H9 (cell line): ENCODE results near the gene LMLN. TPM values are rescaled to one million over a fixed set of nuclear protein-coding genes. Genes with fewer than 3 reads are reported as not detected.

Experiments used
- DNase-seq: peaks from one replicate; pipeline ENCODE4 v3.0.0-alpha.2; 2017
- H2AFZ ChIP-seq: one replicate; pipeline ENCODE4 v1.6.1; 2013; ENCODE audit warnings: mild to moderate bottlenecking, low read length, control low read depth, moderate library complexity
- H2AK5ac ChIP-seq: 2 replicates; pipeline ENCODE4 v1.6.1; 2013; ENCODE audit warnings: low read length, control low read depth, mixed read lengths; ENCODE audit not compliant: insufficient read length
- H2BK120ac ChIP-seq: one replicate; pipeline ENCODE4 v1.6.1; 2013; ENCODE audit warnings: low read depth, mild to moderate bottlenecking, low read length, control low read depth, inconsistent platforms; ENCODE audit not compliant: poor library complexity, severe bottlenecking
- H2BK12ac ChIP-seq: 2 replicates; pipeline ENCODE4 v1.6.1; 2013; ENCODE audit warnings: low read length, control low read depth, mixed read lengths, low read depth; ENCODE audit not compliant: insufficient read length
- H2BK15ac ChIP-seq: 2 replicates; pipeline ENCODE4 v1.6.1; 2013; ENCODE audit warnings: low read depth, low read length, control low read depth
- H2BK20ac ChIP-seq: one replicate; pipeline ENCODE4 v1.6.1; 2013; ENCODE audit warnings: low read depth, mild to moderate bottlenecking, low read length, control low read depth, inconsistent platforms; ENCODE audit not compliant: poor library complexity, severe bottlenecking
- H2BK5ac ChIP-seq: 2 replicates; pipeline ENCODE4 v1.6.1; 2013; ENCODE audit warnings: low read length, control low read depth, mixed read lengths; ENCODE audit not compliant: insufficient read length
- H3K14ac ChIP-seq: 2 replicates; pipeline ENCODE4 v1.6.1; 2013; ENCODE audit warnings: low read length, control low read depth; ENCODE audit not compliant: insufficient read depth
- H3K18ac ChIP-seq: 2 replicates; pipeline ENCODE4 v1.6.1; 2013; ENCODE audit warnings: low read depth, mild to moderate bottlenecking, mixed read lengths, low read length, control low read depth; ENCODE audit not compliant: insufficient read length
- H3K23ac ChIP-seq: 2 replicates; pipeline ENCODE4 v1.6.1; 2013; ENCODE audit warnings: low read length, control low read depth, mixed read lengths, low read depth; ENCODE audit not compliant: insufficient read length
- H3K23me2 ChIP-seq: 2 replicates; pipeline ENCODE4 v1.6.1; 2013; ENCODE audit warnings: low read depth, mild to moderate bottlenecking, mixed read lengths, low read length, control low read depth; ENCODE audit not compliant: insufficient read length, poor library complexity, severe bottlenecking
- H3K27ac ChIP-seq: 2 replicates; pipeline ENCODE4 v1.5.1; 2013; ENCODE audit warnings: low read length, control low read depth, mixed read lengths, low read depth; ENCODE audit not compliant: insufficient read length
- H3K27me3 ChIP-seq: 2 replicates; pipeline ENCODE4 v1.6.1; 2013; ENCODE audit warnings: low read length, control low read depth, inconsistent platforms; ENCODE audit not compliant: insufficient read depth
- H3K4ac ChIP-seq: 2 replicates; pipeline ENCODE4 v1.6.1; 2013; ENCODE audit warnings: low read depth, mild to moderate bottlenecking, control low read depth, inconsistent platforms, low read length, moderate library complexity
- H3K4me1 ChIP-seq: 2 replicates; pipeline ENCODE4 v1.6.1; 2013; ENCODE audit warnings: low read length, control low read depth, inconsistent platforms; ENCODE audit not compliant: insufficient read depth
- H3K4me2 ChIP-seq: 2 replicates; pipeline ENCODE4 v1.6.1; 2013; ENCODE audit warnings: low read length, control low read depth, mixed read lengths; ENCODE audit not compliant: insufficient read length, insufficient read depth
- H3K56ac ChIP-seq: 2 replicates; pipeline ENCODE4 v1.6.1; 2013; ENCODE audit warnings: low read depth, mild to moderate bottlenecking, mixed read lengths, low read length, control low read depth; ENCODE audit not compliant: insufficient read length
- H3K79me1 ChIP-seq: 2 replicates; pipeline ENCODE4 v1.6.1; 2013; ENCODE audit warnings: low read depth, mild to moderate bottlenecking, moderate library complexity, low read length, control low read depth, inconsistent platforms; ENCODE audit not compliant: insufficient read depth, poor library complexity, severe bottlenecking
- H3K79me2 ChIP-seq: 2 replicates; pipeline ENCODE4 v1.6.1; 2013; ENCODE audit warnings: low read length, control low read depth, inconsistent platforms; ENCODE audit not compliant: insufficient read depth
- H3K9ac ChIP-seq: 2 replicates; pipeline ENCODE4 v1.6.1; 2013; ENCODE audit warnings: low read length, control low read depth, mixed read lengths; ENCODE audit not compliant: insufficient read length; ENCODE audit errors: extremely low read depth
- H3K9me3 ChIP-seq: one replicate; pipeline ENCODE4 v1.6.1; 2013; ENCODE audit warnings: low read depth, low read length, inconsistent platforms; ENCODE audit not compliant: control insufficient read depth
- H3T11ph ChIP-seq: one replicate; pipeline ENCODE4 v1.6.1; 2013; ENCODE audit warnings: mild to moderate bottlenecking, low read length, control low read depth, inconsistent platforms
- H4K20me1 ChIP-seq: one replicate; pipeline ENCODE4 v1.6.1; 2013; ENCODE audit not compliant: control insufficient read depth, insufficient read length, insufficient read depth
- H4K5ac ChIP-seq: 2 replicates; pipeline ENCODE4 v1.6.1; 2013; ENCODE audit warnings: low read depth, mild to moderate bottlenecking, mixed read lengths, low read length, control low read depth; ENCODE audit not compliant: insufficient read length
- H4K8ac ChIP-seq: replicated peaks from 2 replicates; pipeline ENCODE4 v1.6.1; 2013; ENCODE audit warnings: low read length, control low read depth, mixed read lengths, low read depth; ENCODE audit not compliant: insufficient read length
- H4K91ac ChIP-seq: 2 replicates; pipeline ENCODE4 v1.6.1; 2013; ENCODE audit warnings: low read depth, mild to moderate bottlenecking, moderate library complexity, mixed read lengths, low read length, control low read depth; ENCODE audit not compliant: insufficient read length
- H3K27ac Mint-ChIP-seq, 3 experiments: 2 replicates in 2 of 3; 3 replicates in 1 of 3; pipeline ENCODE4 v1.8.0; 2020 to 2021; ENCODE audit warnings: mixed read lengths in 3 of 3, mild to moderate bottlenecking in 1 of 3, moderate library complexity in 1 of 3
- H3K27me3 Mint-ChIP-seq: 2 replicates; pipeline ENCODE4 v1.8.0; 2021; ENCODE audit warnings: low read depth, mild to moderate bottlenecking, moderate library complexity, mixed read lengths
- H3K36me3 Mint-ChIP-seq, 3 experiments: 2 replicates in 2 of 3; 3 replicates in 1 of 3; pipeline ENCODE4 v1.8.0; 2020 to 2021; ENCODE audit warnings: low read depth in 3 of 3, mixed read lengths in 3 of 3; ENCODE audit not compliant: insufficient read depth in 1 of 3
- H3K4me1 Mint-ChIP-seq, 2 experiments: 2 replicates each; pipeline ENCODE4 v1.8.0; 2020; ENCODE audit warnings: mixed read lengths in 2 of 2
- H3K4me3 Mint-ChIP-seq, 2 experiments: 2 replicates in 1 of 2; 3 replicates in 1 of 2; pipeline ENCODE4 v1.8.0; 2020 to 2021; ENCODE audit warnings: mild to moderate bottlenecking in 2 of 2, mixed read lengths in 2 of 2, moderate library complexity in 1 of 2
- H3K9me3 Mint-ChIP-seq, 2 experiments: 2 replicates in 1 of 2; 3 replicates in 1 of 2; pipeline ENCODE4 v1.8.0; 2020; ENCODE audit warnings: mild to moderate bottlenecking in 2 of 2, mixed read lengths in 2 of 2, moderate library complexity in 1 of 2
- WGBS: extraction: QIAGEN DNeasy Blood & Tissue Kit; methylation state at CpG from one replicate; pipeline ENCODE4 v1.1.7; 2013; ENCODE audit warnings: missing lambda C conversion rate, low lambda C conversion rate, mixed read lengths; ENCODE audit not compliant: insufficient read length; ENCODE audit errors: extremely low coverage; 5-methylcytosine and 5-hydroxymethylcytosine counted together
- total RNA-seq: library from RNA; stranded (reverse); gene quantifications from 2 replicates; pipeline ENCODE4 v1.2.1, GENCODE V29; 2021
- TF ChIP-seq, protein P1 (sequence below): fragments of 200-600 bp; sonication (generic); conservative IDR thresholded peaks from 3 replicates; pipeline ENCODE4 v1.8.0; 2021; ENCODE audit warnings: antibody characterized with exemption, mild to moderate bottlenecking

LMLN gene
- total RNA-seq, 1 experiment from 2014 or later = 3.8 TPM

DNA sequence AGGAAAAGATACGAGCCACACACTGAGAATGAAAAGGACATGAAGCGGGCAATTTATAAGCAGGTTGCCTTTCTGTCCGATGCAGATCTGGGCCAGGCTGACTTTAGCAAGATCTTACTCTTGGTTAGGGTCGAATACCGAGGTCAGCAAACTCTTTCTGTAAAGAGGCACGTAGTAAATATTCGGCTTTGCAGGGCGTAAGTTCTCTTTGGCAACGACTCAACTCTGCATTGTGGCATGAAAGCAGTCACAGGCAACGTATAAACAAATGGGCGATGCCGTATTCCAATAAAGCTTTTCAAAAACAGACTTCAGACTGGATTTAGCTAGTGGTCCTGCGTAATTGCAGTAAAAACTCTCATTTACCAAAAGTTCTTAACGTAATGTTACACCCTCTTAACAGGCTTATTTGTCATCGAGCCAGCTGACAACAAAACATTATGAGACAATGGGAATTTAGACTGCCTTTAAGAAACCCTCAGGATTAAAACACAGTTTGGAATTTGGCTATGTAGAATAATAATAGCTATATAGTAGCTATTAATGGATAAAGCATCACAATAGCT lies 23.1 kb upstream of the LMLN start:
- no peak overlapping the region for H3K23ac ChIP-seq
- no peaks in the 10 kb centered on the region for H3K9me3 ChIP-seq
- Mint-ChIP-seq H3K9me3 (no peaks in the 10 kb centered on the region), H3K36me3 (peaks cover 0 to 4% (median 0%) of the 10 kb centered on the region in 3 experiments; a peak in 1 of 7 replicates), H3K4me1 (peaks cover 6 to 8% of the 10 kb centered on the region in 2 experiments), H3K27ac (peak overlapping the region in 2 of 3 experiments; percentile 21 to 81; a peak in 2 of 7 replicates), H3K27me3 (no peaks in the 10 kb centered on the region), H3K4me3 (no peak overlapping the region)
- H2BK20ac ChIP-seq = no peak overlapping the region
- no peak overlapping the region for H2AFZ ChIP-seq
- no CpG with 5 or more reads among the region's 15 CpGs for WGBS
- no peaks in the 10 kb centered on the region for H3K79me2 ChIP-seq
- no peak overlapping the region for H2BK12ac ChIP-seq
- no peak overlapping the region for H2BK15ac ChIP-seq
- H3K9ac ChIP-seq = no peak overlapping the region
- no peak overlapping the region for H3K56ac ChIP-seq
- no peaks in the 10 kb centered on the region for H3K27me3 ChIP-seq
- TF ChIP-seq, protein P1, sequence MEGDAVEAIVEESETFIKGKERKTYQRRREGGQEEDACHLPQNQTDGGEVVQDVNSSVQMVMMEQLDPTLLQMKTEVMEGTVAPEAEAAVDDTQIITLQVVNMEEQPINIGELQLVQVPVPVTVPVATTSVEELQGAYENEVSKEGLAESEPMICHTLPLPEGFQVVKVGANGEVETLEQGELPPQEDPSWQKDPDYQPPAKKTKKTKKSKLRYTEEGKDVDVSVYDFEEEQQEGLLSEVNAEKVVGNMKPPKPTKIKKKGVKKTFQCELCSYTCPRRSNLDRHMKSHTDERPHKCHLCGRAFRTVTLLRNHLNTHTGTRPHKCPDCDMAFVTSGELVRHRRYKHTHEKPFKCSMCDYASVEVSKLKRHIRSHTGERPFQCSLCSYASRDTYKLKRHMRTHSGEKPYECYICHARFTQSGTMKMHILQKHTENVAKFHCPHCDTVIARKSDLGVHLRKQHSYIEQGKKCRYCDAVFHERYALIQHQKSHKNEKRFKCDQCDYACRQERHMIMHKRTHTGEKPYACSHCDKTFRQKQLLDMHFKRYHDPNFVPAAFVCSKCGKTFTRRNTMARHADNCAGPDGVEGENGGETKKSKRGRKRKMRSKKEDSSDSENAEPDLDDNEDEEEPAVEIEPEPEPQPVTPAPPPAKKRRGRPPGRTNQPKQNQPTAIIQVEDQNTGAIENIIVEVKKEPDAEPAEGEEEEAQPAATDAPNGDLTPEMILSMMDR = no peak
- no peaks in the 10 kb centered on the region for H3K79me1 ChIP-seq
- H3K18ac ChIP-seq = no peak overlapping the region
- no peak overlapping the region for H3T11ph ChIP-seq
- DNase-seq = no peak
- no peak overlapping the region for H2BK120ac ChIP-seq
- H2AK5ac ChIP-seq = no peak overlapping the region
- H4K5ac ChIP-seq = no peak overlapping the region
- H3K4me2 ChIP-seq = no peak overlapping the region
- no peak overlapping the region for H3K4ac ChIP-seq
- no peaks in the 10 kb centered on the region for H3K4me1 ChIP-seq
- H4K20me1 ChIP-seq = no peaks in the 10 kb centered on the region
- no peak overlapping the region for H2BK5ac ChIP-seq
- H4K91ac ChIP-seq = no peak overlapping the region
- H3K23me2 ChIP-seq = no peaks in the 10 kb centered on the region
- no peak overlapping the region for H3K27ac ChIP-seq
- H3K14ac ChIP-seq = no peak overlapping the region
- H4K8ac ChIP-seq = no peak overlapping the region
